Measurements from ENCODE around the gene DND1. TPM values are rescaled to one million over a fixed set of nuclear protein-coding genes. Genes with fewer than 3 reads are reported as not detected.

Gene DND1
- polyA plus RNA-seq, 2 of the 4 experiments (the other 2 are of a cell fraction): 0.63 to 1.0 TPM

- TF ChIP-seq FOSL2 (IDR thresholded peaks at IDR 0.05): no peak
- TF ChIP-seq FOSL2 (CRISPR knock-in tag; IDR thresholded peaks at IDR 0.05): no peak
- TF ChIP-seq HOXB5 (CRISPR knock-in tag; IDR thresholded peaks at IDR 0.05): no peak
- TF ChIP-seq HOXA7 (CRISPR knock-in tag; IDR thresholded peaks at IDR 0.05): no peak
- no peak for TF ChIP-seq JUNB (IDR thresholded peaks at IDR 0.05)
- no peak for TF ChIP-seq POLR2AphosphoS2 (conservative IDR thresholded peaks at IDR 0.05; ENCODE audit: low read length)
- no peak for TF ChIP-seq CBX2 (IDR thresholded peaks at IDR 0.05; ENCODE audit: borderline replicate concordance, low read depth)
Measured at GRCh38 chr5:140700177-140701144, 27.1 kb upstream of the DND1 start, which contains the start of gene ZMAT2 (continued).

GRCh38 chr5:140696891-140697492 is 23.6 kb upstream of the DND1 start:
- no peak overlapping the region for H3K27ac ChIP-seq
- no peak for ATAC-seq
- POLR2A ChIA-PET: no interaction called here
- peaks cover 23% of the 10 kb centered on the region for H3K4me1 ChIP-seq
- CTCF ChIA-PET: interaction anchor here (0.6 to 0.8 kb wide), 3 partner anchors 10 to 16 kb away, joined by 3 to 6 read pairs (median 5); no protein-coding TSS in a partner anchor
- no peak overlapping the region for H3K4me2 ChIP-seq
- no peak for FAIRE-seq
- TF ChIP-seq HMGXB4 (CRISPR knock-in tag; IDR thresholded peaks at IDR 0.05; ENCODE audit: borderline replicate concordance) (no peak), NPAS2 (CRISPR knock-in tag; IDR thresholded peaks at IDR 0.05; ENCODE audit: borderline replicate concordance) (no peak), REST (IDR thresholded peaks at IDR 0.05) (no peak), FOSB (CRISPR knock-in tag; IDR thresholded peaks at IDR 0.05) (no peak), ZC3H11A (IDR thresholded peaks at IDR 0.05) (no peak), NR3C1 (IDR thresholded peaks at IDR 0.05) (no peak), USF2 (IDR thresholded peaks at IDR 0.05) (no peak), ZFP36 (IDR thresholded peaks at IDR 0.05; ENCODE audit: borderline replicate concordance, partially characterized antibody) (no peak), MYC (IDR thresholded peaks at IDR 0.05; ENCODE audit: borderline replicate concordance, low read length) (no peak), POLR2AphosphoS2 (conservative IDR thresholded peaks at IDR 0.05; ENCODE audit: low read length) (no peak), SMC3 (IDR thresholded peaks at IDR 0.05) (no peak), TP53 (CRISPR knock-in tag; IDR thresholded peaks at IDR 0.05) (no peak), CTCF (IDR thresholded peaks at IDR 0.05) (no peak), KDM5A (IDR thresholded peaks at IDR 0.05) (no peak), EHMT2 (IDR thresholded peaks at IDR 0.05; ENCODE audit: low read depth) (no peak), CBX8 (IDR thresholded peaks at IDR 0.05) (no peak), RCOR1 (IDR thresholded peaks at IDR 0.05; ENCODE audit: low read depth, low read length) (no peak), RFX5 (IDR thresholded peaks at IDR 0.05) (no peak)
- H3K9me3 ChIP-seq: no peaks in the 10 kb centered on the region
- no peak for DNase-seq (ENCODE audit: low read depth in 1 of 2, low spot score in 1 of 2)
- 87% methylated on average over 4 of the region's 4 CpGs for WGBS (ENCODE audit: missing lambda C conversion rate)
- H3K4me3 ChIP-seq: no peak overlapping the region

Data from A549 (cell line).